HG03066 (cell line): ENCODE measurements around the gene APCDD1L.
"Not testable (repeated sequence)": the region's sequence is repeated elsewhere in the genome, so short reads cannot be mapped to it uniquely, and the experiment has no call there.

Experiments used
- ATAC-seq: cut with Tn5 transposase; IDR thresholded peaks from one replicate; pipeline ENCODE4 v1.9.1; 2021; ENCODE audit warnings: low read depth; ENCODE audit not compliant: unreplicated experiment

The APCDD1L gene

DNA sequence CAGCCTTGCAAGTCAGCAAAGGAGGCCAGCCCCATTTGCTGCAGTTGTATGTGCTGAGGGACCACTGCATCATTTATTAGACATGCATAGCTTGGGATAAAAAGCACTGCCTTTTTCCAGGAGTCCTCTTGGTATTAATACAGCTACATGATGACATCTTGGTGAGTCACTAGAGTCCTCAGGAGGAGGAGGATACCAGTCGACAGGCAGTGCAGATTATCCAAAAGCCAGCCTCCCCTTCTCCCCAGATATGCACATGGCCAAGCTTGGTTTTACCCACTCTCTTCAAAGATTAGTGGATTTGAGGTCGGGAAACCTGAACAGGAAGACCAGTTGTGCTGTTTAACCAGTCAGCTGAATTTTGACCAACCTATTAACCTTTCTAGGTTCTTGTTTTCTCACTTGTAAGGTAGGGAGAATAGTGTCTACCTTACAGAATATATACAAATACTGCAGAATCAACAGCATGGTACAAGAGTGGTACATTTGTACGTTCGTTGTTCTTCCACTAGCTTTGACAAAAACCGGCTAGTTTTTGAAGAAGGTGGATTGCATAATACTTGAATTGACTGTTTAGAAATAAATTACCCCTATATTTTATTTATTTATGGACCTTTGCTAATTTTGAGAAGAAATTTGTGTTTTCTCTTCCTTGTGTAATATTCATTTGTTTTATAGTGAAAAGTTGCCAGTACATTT is 94.3 kb downstream of the APCDD1L start:
- ATAC-seq = no peak

DNA sequence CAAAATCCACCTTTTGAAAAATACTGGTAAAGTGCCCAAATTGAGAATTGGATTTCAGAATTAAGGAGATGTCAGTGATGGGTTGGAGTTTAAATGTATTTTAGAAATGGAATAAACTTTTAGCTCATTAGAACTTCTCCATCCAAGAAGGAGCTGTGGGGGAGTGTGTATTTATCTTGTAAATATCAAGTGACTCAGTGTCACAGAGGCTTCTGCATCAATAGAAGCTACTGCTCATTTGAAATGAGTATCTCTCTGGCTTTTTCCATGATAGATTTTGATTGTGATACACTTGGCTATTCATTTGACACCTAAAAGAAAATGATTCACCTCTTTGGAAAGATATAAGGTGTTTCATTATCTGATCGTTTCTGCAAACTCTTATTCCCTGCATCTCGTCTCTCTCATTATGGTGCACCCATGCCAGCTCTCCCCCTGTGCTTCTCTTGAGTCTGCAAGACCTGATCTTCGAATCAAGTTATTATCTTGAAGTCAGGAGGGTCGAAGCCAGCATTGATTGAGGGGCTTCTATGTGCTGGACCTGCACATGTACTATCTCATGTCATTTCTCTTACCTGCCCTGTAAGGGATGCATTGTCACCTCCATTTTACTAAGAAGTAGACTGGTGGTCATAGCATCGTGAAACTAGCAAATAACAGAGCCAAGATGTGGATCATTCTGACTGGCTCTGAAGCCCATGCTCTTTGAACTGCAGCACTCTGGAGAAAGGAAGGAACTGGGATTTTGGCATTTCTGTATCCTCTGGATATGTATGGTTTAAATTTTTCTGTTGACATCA is 96.0 kb downstream of the APCDD1L start:
- no peak for ATAC-seq

DNA sequence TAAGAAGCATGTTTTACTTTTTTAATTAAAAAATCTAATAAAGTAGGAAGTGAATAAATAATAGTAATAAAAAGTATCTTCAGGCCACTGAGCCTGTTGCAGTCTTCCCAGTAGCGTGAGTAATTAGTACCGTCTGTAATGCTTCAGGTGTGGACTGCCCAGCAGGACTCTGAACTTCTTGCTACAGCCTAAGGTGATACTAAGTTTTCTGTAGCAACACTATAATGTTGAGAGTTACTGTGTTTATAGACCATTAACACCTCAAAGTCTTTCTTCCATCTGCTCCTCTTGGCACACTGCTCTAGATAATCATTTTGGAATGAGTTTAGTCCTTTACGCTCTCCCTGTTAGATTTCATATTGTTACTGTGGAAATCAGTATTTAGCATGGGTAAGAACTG is 97.8 kb downstream of the APCDD1L start:
- no peak for ATAC-seq

DNA sequence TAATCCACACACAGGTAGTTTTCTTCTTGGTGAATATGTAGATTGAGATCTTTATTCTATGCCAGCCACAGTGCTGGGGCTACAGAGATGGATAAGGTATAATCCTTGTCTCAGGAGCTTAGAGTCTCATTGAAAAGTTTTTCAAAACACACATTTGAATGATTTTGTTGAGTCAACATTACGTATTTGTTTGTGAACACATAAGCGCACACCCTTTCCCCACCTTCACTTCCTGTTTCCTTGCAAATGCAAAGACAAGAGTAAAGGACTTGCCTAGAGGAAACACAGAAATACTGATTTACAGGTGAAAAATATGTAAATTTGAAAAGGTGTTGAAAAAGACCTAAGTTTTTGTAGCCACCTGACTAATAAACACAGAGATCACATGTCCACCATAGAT is 98.4 kb downstream of the APCDD1L start:
- no peak for ATAC-seq

DNA sequence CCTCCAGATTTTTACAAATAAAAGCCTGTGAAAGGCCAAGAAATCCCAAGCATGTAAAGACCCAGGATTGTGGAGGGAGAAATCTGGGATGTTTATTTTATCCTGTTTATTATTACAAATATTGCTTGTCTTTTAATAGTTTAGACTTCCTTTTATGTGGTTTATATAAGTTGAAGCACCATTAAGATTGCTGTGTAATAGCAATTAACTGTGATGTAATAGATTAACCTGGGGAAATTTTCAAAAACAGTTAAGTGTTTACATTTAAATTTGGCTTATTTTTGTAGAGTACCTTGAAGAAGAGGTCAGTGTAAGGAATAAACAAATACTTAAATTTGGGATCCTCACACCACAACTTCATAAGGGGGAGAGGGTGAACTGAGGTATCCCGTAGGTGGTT is 99.1 kb downstream of the APCDD1L start:
- ATAC-seq = no peak

DNA sequence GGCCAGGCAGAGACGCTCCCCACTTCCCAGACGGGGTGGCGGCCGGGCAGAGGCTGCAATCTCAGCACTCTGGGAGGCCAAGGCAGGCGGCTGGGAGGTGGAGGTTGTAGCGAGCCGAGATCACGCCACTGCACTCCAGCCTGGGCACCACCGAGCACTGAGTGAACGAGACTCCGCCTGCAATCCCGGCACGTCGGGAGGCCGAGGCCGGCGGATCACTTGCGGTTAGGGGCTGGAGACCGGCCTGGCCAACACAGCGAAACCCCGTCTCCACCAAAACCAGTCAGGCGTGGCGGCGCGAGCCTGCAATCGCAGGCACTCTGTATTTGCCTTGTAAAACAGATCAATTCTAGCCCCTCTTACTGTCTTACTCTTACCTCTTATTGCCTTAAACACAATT is 100.4 kb downstream of the APCDD1L start:
- ATAC-seq = not testable (repeated sequence)

DNA sequence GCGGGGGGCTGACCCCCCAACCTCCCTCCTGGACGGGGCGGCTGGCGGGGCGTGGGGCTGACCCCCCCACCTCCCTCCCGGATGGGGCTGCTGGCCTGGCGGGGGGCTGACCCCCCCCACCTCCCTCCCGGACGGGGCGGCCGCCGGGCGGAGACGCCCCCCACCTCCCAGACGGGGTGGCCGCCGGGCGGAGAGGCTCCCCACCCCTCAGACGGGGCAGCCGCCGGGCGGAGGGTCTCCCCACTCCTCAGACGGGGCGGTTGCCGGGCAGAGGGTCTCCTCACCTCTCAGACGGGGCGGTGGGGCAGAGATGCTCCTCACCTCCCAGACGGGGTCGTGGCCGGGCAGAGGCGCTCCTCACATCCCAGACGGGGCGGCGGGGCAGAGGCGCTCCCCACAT is 101.0 kb downstream of the APCDD1L start:
- not testable (repeated sequence) for ATAC-seq
